Erythroblast (primary cell): Measurements from ENCODE around the gene HRH3.

Experiments
- DNase-seq, 2 experiments: peaks; one replicate each; lab custom pipeline; 2025; lab: John Stamatoyannopoulos, UW
- GATA1 ChIP-seq: IDR thresholded peaks from 2 replicates; pipeline ENCODE4 v1.6.1; 2011; ENCODE audit warnings: low read depth, mild to moderate bottlenecking, control low read depth, low read length, moderate library complexity
- POLR2A ChIP-seq: IDR thresholded peaks from 2 replicates; pipeline ENCODE4 v1.6.1; 2011; ENCODE audit warnings: mild to moderate bottlenecking, low read length

HRH3 gene

DNA sequence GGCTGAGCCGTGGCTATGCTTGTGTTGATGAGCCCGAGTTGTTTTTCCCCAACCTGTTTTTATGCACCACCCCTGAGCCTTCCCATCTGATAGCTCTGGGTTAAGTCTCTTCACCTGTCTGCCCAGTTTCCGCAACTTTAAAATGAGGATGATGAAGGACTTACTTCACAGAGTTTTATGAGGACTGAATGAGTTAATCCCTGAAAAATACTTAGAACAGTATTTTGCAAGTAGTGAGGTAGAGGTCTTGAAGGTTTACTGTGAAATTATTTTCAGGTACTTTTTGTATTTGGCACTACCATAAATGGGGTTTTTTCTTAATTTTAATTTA, 34.0 kb downstream of the HRH3 start:
- no peak for DNase-seq
- TF ChIP-seq POLR2A: no peak
- TF ChIP-seq GATA1: no peak

DNA sequence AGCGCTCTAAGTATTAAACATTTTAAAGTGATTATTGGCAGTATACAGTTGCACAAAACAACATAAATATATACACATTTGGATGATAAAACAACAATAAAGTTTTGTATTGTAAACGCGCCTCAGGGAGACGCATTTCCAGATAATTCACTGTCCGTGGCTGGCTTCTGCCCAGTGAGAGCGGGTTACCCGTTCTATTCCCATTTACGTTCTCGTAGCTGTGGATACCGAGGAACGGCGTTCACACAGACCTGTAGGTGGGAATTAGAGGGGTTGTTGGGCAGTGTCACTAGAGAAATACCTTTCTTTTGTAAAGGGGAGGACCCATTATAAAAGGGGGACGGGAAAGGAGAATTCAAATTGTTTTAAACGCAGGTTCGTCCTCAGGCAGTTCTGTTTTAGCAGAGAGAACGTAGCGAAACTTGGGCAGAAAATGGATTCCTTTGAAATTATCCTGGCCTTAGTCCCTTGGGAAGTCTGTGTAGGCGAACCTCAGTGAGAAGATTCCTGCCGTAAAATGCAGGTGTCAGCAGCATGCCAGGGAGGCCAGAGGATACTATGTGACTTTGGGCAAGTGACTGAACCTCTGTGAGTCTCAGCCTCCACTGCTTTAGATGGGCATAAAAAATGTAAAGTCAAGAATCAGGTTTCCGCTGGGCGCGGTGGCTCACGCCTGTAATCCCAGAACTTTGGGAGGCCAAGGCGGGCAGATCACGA, 36.5 kb downstream of the HRH3 start:
- peak; percentile 55 to 67 for DNase-seq
- TF ChIP-seq POLR2A (no peak), GATA1 (no peak)

DNA sequence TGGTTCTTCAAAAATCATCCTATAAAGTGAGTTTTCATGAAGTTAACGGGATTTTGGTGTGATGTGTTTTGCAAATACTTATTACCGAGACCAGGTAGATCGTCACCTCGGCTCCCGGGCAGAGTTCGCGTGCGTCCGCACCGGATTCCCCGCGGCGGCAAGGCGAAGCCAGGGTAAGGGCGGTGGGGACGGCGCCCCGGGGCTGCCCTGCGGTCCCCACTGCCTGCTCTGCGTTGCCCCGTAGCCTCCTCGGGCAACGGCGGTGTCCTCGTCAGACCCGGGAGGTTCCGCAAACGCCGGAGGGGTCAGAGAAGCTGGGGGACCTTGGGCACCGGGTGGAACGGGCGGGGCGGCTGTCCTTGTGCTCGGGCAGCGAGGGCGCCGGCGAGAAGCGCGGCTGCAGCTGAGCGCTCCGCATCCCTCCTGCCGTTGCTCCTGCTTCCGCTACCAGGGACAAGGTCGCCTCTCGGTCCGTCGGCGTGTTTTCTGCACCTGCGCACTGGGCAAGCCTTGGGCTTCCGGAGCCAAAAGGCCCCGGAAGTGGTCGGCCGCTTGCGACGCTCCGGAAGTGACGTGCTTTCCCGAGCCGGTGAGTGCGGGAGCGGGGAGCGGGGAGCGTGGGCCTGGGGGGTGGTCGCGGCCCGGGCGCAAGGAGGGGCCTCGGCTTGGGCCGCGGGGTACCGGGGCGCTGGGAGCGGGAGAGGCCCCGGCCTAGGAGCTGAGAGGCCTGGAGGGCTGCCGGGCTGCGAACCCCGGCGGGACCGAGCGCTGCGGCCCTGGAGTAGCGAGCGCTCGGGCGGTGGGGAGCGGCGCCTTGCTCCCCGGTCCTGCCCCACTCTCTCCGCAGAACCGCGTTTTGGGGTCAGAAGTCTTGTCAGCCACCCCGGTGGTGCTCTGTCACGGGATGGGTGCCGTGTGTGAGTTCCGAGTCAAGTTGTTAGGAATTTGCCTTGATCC, 37.3 kb downstream of the HRH3 start, which contains the start of gene MTG2:
MTG2 (plus strand) TSS at position 560 of the 957 bp plus-strand sequence. CDS start 10,393 bp downstream, outside the sequence.
- TF ChIP-seq POLR2A (peak; percentile 95), GATA1 (no peak)
- DNase-seq: peak; percentile 97

DNA sequence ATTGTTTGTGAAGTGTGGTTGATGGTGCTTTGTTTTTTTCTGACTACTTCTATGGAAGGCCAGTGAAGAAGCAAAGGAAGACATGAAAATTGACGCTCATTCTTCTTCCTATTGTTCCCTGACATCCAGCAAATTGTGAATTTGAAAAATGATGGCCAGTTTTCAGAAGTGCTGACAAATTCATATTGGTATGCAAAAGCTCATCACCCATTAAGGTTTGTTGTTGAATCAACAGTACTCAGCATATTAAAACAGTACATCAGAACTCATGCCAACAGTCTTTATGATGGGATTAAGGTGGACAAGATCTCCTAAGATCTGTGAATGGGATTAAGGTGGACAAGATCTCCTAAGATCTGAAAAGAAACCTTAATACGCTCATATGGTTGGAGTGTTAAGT, 38.3 kb downstream of the HRH3 start:
- no peak for TF ChIP-seq POLR2A
- TF ChIP-seq GATA1: no peak

DNA sequence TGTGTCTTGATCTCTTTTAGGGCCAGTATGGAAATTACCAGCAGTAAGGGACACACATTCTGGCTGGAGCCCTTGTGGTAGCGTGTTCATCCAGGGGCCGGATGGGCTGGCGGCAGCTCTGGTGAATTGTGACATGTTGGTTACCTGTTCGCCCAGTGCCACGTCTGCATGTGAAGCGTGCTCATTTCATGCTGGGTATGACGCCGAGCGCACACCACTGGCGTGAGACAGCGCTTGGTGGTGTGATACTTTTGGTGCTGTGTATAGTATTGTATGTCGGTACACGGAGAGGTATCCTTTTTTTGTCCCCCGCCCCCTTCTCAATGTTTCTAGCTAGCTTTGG, 40.9 kb downstream of the HRH3 start:
- DNase-seq: no peak
- TF ChIP-seq POLR2A: no peak
- no peak for TF ChIP-seq GATA1

More for the DNA sequence above, 38.3 kb downstream of the HRH3 start:
- DNase-seq: no peak

DNA sequence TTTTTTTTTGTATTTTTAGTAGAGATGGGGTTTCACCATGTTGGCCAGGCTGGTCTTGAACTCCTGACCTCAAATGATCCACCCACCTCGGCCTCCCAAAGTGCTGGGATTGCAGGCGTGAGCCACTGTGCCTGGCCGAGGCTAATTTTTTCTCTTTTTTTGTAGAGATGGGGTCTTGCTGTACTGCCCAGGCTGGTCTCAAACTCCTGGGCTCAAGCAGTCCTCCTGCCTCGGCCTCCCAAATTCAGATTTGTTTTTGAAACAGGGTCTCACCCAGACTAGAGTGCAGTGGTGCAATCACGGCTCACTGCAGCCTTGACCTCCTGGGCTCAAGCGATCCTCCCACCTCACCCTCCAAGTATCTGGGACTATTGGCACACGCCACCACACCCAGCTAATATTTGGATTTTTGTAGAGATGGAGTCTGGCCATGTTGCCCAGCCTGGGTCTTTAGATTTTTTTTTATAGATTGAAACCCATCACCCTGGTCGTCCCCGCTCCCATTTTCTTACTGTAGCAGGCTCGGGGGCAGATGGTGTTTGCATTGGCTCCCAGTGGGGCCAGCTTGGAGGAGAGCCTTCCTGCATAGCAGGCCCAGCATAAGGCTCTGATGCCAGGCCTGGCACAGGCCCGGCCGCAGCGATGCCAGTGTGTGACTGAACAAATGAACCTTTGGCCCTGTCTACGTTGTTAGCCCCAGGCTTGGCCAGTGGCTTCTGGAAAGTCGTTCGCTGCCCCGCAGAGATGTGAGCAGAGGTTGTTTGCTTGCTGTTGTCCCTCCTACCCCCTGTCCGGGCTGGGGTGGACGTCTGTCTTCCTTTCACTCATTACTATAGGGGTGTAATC, 41.5 kb downstream of the HRH3 start:
- no peak for DNase-seq
- no peak for TF ChIP-seq GATA1
- TF ChIP-seq POLR2A: no peak

DNA sequence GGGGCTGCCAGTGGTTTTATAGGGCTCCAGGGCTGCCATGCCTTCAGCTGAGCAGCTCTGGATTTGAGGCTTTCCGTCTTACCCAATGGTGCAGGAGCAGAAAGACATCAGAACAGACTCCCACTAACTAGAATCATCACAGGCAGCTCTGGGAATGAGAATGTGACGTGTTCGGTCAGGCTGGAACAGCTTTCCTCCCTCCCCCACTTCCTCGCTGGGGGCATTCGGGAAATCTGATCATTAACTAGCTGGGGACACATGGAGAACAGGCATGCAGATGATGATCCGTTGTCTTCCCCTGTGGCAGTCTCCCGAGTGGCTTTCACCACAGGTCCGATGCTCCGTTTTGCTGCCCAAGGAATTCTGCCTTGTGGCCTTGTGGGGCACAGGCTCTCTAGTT, 42.8 kb downstream of the HRH3 start:
- DNase-seq: no peak
- TF ChIP-seq POLR2A (no peak), GATA1 (no peak)

DNA sequence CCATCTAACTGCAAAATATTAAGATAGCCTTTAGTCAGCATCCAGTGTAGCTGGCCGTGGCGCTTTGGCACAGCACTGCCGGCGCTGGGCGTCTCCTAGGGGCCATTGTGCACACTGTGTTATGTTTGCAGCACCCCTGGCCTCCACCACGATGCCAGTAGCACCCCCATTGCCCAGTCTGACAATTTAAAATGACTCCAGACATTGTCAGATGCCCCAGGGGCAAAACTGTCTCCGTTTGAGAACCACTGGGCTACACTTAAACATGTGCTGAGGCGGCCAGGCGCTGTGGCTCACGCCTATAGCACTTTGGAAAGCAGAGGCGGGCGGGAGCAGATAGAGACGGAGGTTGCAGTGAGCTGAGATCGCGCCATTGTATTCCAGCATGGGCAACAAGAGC, 43.2 kb downstream of the HRH3 start:
- DNase-seq: no peak
- TF ChIP-seq POLR2A: no peak
- no peak for TF ChIP-seq GATA1

DNA sequence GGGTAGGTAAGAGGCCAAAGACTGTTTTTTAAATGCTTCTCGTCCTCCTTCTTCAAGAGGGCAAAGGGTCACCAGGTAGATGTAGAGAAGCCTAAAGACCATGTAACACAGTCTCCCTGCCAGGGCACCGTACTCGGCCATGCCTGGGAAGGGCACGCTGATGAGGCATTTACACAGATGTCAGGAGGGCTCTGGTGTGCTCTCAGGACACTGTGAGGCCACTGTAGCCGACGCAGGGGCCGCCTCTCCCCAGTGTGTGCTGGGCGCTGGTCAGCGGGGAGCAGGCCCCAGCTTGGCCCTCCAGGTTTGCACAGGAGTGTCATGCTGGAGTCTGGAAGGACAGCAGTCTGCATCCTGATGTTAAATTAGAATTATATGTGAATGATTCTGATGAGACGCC, 44.4 kb downstream of the HRH3 start:
- no peak for TF ChIP-seq POLR2A
- TF ChIP-seq GATA1: no peak
- DNase-seq: no peak

DNA sequence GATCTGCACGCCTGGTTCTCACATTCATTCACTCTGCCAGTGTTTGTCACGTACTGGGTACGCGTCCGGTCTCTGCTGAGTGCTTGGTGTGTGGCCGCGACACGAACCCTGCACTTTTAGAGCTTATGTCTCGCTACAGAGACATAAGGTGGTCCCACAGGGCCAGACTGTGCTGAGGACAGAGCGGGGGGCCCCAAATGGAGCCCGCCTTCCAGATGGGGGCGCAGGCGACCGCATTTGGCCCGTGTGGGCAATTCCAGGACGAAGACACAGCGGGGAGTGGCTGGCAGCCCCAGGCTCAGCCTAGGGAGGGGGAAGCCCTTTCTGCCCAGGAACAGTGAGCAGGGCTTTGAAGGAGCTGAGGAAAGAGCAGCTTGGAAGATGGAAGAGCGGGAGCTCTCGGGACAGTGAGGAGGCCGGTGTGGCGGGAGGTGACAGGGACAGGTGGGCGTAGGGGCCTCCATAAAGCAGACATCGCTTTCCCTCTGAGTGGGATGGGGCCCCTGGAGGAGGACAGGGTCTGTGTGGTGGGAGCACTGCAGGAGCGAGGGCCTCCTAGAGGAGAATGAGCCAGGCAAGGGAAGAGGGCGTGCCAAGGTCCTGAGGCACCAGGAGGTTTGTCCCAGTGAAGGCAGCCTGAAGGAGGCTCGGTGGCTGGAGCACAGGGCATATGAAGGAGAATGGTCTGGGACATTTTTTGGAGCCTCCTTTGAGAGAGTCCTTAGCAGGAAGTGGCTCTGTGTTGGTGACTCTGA, 45.0 kb downstream of the HRH3 start:
- no peak for DNase-seq
- no peak for TF ChIP-seq POLR2A
- no peak for TF ChIP-seq GATA1

DNA sequence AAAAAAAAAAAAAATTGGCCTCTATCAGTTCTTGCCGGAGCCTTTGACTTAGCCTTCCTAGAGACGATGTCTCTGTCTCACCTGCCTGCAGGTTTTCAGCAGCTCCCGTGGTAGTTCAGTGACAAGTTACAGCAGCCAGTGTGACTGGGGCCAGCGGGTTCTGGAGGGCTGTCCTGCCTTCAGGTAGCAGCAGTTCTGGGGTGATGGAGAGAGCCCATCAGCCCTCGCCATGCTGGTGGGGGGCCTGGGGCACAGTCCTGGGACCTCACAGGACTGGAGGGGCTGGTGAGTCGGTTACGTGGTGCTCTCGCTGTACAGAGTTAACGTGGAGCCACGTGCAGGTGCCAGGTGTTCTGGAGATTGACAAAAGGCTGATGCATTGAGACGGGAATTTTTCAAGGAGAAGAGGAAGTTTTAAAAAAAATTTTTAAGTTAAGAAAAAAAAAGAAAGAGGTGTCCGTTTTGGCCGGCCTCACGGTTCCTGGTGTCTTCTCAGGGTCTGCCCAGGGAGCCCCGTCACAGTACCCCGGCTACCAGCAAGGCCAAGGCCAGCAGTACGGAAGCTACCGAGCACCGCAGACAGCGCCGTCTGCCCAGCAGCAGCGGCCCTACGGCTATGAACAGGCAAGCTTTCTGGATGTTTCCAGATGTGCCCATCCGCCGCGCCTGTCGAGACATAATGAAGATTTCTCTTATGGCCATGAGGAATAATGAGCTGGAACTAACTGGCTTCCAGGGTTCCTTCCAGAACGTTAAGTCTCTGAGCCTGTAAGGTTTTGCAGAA, 45.9 kb downstream of the HRH3 start:
- DNase-seq: no peak
- TF ChIP-seq GATA1 (no peak), POLR2A (no peak)

DNA sequence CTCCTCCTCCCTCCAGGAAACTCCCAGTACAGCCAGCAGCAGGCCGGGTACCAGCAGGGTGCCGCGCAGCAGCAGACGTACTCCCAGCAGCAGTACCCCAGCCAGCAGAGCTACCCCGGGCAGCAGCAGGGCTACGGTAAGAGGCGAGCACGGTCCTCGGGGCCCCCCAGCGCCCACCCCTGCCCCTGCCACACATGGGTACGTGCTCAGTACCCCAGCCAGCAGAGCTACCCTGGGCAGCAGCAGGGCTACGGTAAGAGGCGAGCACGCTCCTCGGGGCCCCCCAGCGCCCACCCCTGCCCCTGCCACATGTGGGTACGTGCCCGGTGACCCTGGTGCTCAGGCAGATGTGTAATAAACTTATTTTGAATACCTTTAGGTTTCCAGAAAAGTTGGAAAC, 47.4 kb downstream of the HRH3 start:
- no peak for TF ChIP-seq GATA1
- TF ChIP-seq POLR2A: no peak
- no peak for DNase-seq
